GM23338 (cell line): ENCODE measurements around the gene LILRA5. TPM values are rescaled to one million over a fixed set of nuclear protein-coding genes. Genes with fewer than 3 reads are reported as not detected.

Source experiments
- ATAC-seq: fragments of 200-7000 bp; cut with Tn5 transposase; 3 replicates; pipeline ENCODE4 v1.9.1; 2020
- DNase-seq: peaks from one replicate; pipeline ENCODE4 v3.0.0-alpha.2; 2015; ENCODE audit warnings: low spot score
- H2AFZ ChIP-seq: fragments of 200-600 bp; sonication (generic); 2 replicates; pipeline ENCODE4 v1.8.0; 2016; ENCODE audit warnings: antibody characterized with exemption, mild to moderate bottlenecking, moderate library complexity
- H3F3A ChIP-seq: fragments of 200-600 bp; sonication (generic); replicated peaks from 2 replicates; pipeline ENCODE4 v1.8.0; 2017; ENCODE audit warnings: antibody characterized with exemption, mixed run types, low read depth
- H3K27ac ChIP-seq: fragments of 200-600 bp; sonication (generic); 2 replicates; pipeline ENCODE4 v1.6.1; 2016; ENCODE audit warnings: low read depth
- H3K27me3 ChIP-seq: fragments of 200-600 bp; sonication (generic); 2 replicates; pipeline ENCODE4 v1.8.0; 2016; ENCODE audit warnings: mild to moderate bottlenecking, mixed run types, moderate library complexity; ENCODE audit not compliant: insufficient read depth
- H3K36me3 ChIP-seq: fragments of 200-600 bp; sonication (generic); 2 replicates; pipeline ENCODE4 v1.8.0; 2016; ENCODE audit warnings: mild to moderate bottlenecking; ENCODE audit not compliant: insufficient read depth
- H3K4me1 ChIP-seq: fragments of 200-600 bp; sonication (generic); 2 replicates; pipeline ENCODE4 v1.8.0; 2016; ENCODE audit warnings: mild to moderate bottlenecking, moderate library complexity; ENCODE audit not compliant: insufficient read depth
- H3K4me2 ChIP-seq: fragments of 200-600 bp; sonication (generic); 2 replicates; pipeline ENCODE4 v1.7.1; 2017; ENCODE audit warnings: mixed run types
- H3K4me3 ChIP-seq: fragments of 200-600 bp; sonication (generic); 2 replicates; pipeline ENCODE4 v1.6.1; 2016; ENCODE audit warnings: mixed run types
- H3K79me2 ChIP-seq: fragments of 200-600 bp; sonication (generic); replicated peaks from 2 replicates; pipeline ENCODE4 v1.8.0; 2017; ENCODE audit warnings: mild to moderate bottlenecking; ENCODE audit not compliant: insufficient read depth
- H3K9me2 ChIP-seq: fragments of 200-600 bp; sonication (generic); 2 replicates; pipeline ENCODE4 v1.8.0; 2017; ENCODE audit not compliant: insufficient read depth
- H4K20me1 ChIP-seq: fragments of 200-600 bp; sonication (generic); replicated peaks from 2 replicates; pipeline ENCODE4 v1.8.0; 2017; ENCODE audit warnings: mild to moderate bottlenecking; ENCODE audit not compliant: insufficient read depth
- H3K27ac Mint-ChIP-seq: 2 replicates; pipeline ENCODE4 v1.8.0; 2020; ENCODE audit warnings: inconsistent platforms, mild to moderate bottlenecking, moderate library complexity, mixed read lengths
- H3K27me3 Mint-ChIP-seq: 3 replicates; pipeline ENCODE4 v1.8.0; 2022; ENCODE audit warnings: low read depth, mild to moderate bottlenecking, moderate library complexity, mixed read lengths, inconsistent platforms; ENCODE audit not compliant: insufficient read depth, poor library complexity
- H3K36me3 Mint-ChIP-seq: 3 replicates; pipeline ENCODE4 v1.8.0; 2021; ENCODE audit warnings: low read depth, mild to moderate bottlenecking, inconsistent platforms, moderate library complexity, mixed read lengths
- H3K4me1 Mint-ChIP-seq: 3 replicates; pipeline ENCODE4 v1.8.0; 2020; ENCODE audit warnings: mild to moderate bottlenecking, inconsistent platforms, mixed read lengths
- H3K4me3 Mint-ChIP-seq: 3 replicates; pipeline ENCODE4 v1.8.0; 2021; ENCODE audit warnings: moderate library complexity, mild to moderate bottlenecking, inconsistent platforms, mixed read lengths
- H3K9me3 Mint-ChIP-seq: 3 replicates; pipeline ENCODE4 v1.8.0; 2020; ENCODE audit warnings: moderate library complexity, mild to moderate bottlenecking, inconsistent platforms, mixed read lengths
- CREB1 ChIP-seq: fragments of 250-450 bp; sonication (Bioruptor Pico); IDR thresholded peaks from 2 replicates; pipeline ENCODE4 v1.5.0; 2020; ENCODE audit warnings: low read depth, mild to moderate bottlenecking, moderate library complexity
- CTCF ChIP-seq, 2 experiments: fragments of 200-600 bp in 1 of 2; sonication (generic) in 1 of 2; conservative IDR thresholded peaks; 2 replicates each; pipeline versions ENCODE4 v1.5.1 to v1.6.1; 2016 to 2017; ENCODE audit warnings: antibody characterized with exemption in 2 of 2, low read depth in 2 of 2, mild to moderate bottlenecking in 2 of 2, moderate library complexity in 1 of 2
- ETS1 ChIP-seq: IDR thresholded peaks from 2 replicates; pipeline ENCODE4 v1.6.1; 2016; ENCODE audit warnings: antibody characterized with exemption
- EZH2 ChIP-seq: fragments of 200-600 bp; sonication (generic); IDR thresholded peaks from one replicate; pipeline ENCODE4 v1.8.0; 2017; ENCODE audit warnings: antibody characterized with exemption, mild to moderate bottlenecking, low read depth; ENCODE audit not compliant: unreplicated experiment
- EZH2phosphoT487 ChIP-seq: fragments of 200-600 bp; sonication (generic); IDR thresholded peaks from one replicate; pipeline ENCODE4 v1.8.1; 2018; ENCODE audit warnings: antibody characterized with exemption; ENCODE audit not compliant: unreplicated experiment
- JUNB ChIP-seq: IDR thresholded peaks from one replicate; pipeline ENCODE4 v1.6.1; 2016; ENCODE audit warnings: antibody characterized with exemption; ENCODE audit not compliant: unreplicated experiment
- NANOG ChIP-seq: IDR thresholded peaks from 2 replicates; pipeline ENCODE4 v1.6.1; 2016; ENCODE audit warnings: antibody characterized with exemption, borderline replicate concordance
- POLR2AphosphoS5 ChIP-seq: IDR thresholded peaks from 2 replicates; pipeline ENCODE4 v1.6.1; 2016; ENCODE audit warnings: antibody characterized with exemption, low read depth
- REST ChIP-seq: IDR thresholded peaks from one replicate; pipeline ENCODE4 v1.6.1; 2018; ENCODE audit warnings: antibody characterized with exemption; ENCODE audit not compliant: unreplicated experiment
- STAT1 ChIP-seq: IDR thresholded peaks from one replicate; pipeline ENCODE4 v1.6.1; 2016; ENCODE audit warnings: antibody characterized with exemption; ENCODE audit not compliant: unreplicated experiment
- ZNF114 ChIP-seq: fragments of 250-450 bp; sonication (Bioruptor Pico); IDR thresholded peaks from 2 replicates; pipeline ENCODE4 v1.5.0; 2020; ENCODE audit warnings: mild to moderate bottlenecking, moderate library complexity
- ZNF331 ChIP-seq: fragments of 250-450 bp; sonication (Bioruptor Pico); IDR thresholded peaks from 2 replicates; pipeline ENCODE4 v1.5.0; 2020; ENCODE audit warnings: low read depth, mild to moderate bottlenecking, moderate library complexity
- ZNF462 ChIP-seq: fragments of 250-450 bp; sonication (Bioruptor Pico); IDR thresholded peaks from 2 replicates; pipeline ENCODE4 v1.5.0; 2020; ENCODE audit warnings: mild to moderate bottlenecking, moderate library complexity
- polyA plus RNA-seq: library from polyadenylated mRNA; unstranded; fragments of >200 nt; fragmentation: Nextera tagmentation; extraction: Ambion mirVana; gene quantifications from 2 replicates; pipeline ENCODE4 v1.2.1, GENCODE V29; 2016
- total RNA-seq: library from RNA; depleted of rRNA; stranded (reverse); fragments of >200 nt; shearing (Covaris generic); gene quantifications from 2 replicates; pipeline ENCODE4 v1.2.3, GENCODE V29; 2014

Gene LILRA5
- total and polyA plus RNA-seq, 2 experiments from 2014 or later, result not detected

GRCh38 chr19:54338521-54338920, 25.6 kb upstream of the LILRA5 start:
- Mint-ChIP-seq H3K4me3 (no peak overlapping the region), H3K9me3 (no peaks in the 10 kb centered on the region), H3K36me3 (no peaks in the 10 kb centered on the region; the same call in 1 of the 3 replicates), H3K4me1 (peaks cover 8% of the 10 kb centered on the region), H3K27me3 (peaks cover 7% of the 10 kb centered on the region), H3K27ac (no peak overlapping the region)
- H3K27me3 ChIP-seq, result no peaks in the 10 kb centered on the region
- no peaks in the 10 kb centered on the region for H3K79me2 ChIP-seq
- no peak overlapping the region for H3K27ac ChIP-seq
- H3K36me3 ChIP-seq, result no peaks in the 10 kb centered on the region
- no peaks in the 10 kb centered on the region for H4K20me1 ChIP-seq
- no peaks in the 10 kb centered on the region for H3F3A ChIP-seq
- no peaks in the 10 kb centered on the region for H3K9me2 ChIP-seq
- no peak for DNase-seq
- no peak overlapping the region for H2AFZ ChIP-seq
- TF ChIP-seq CTCF (conservative IDR thresholded peaks at IDR 0.05; ENCODE audit: low read depth in 2 of 2) (no peak), JUNB (no peak), EZH2phosphoT487 (no peak), ZNF114 (no peak), NANOG (no peak), STAT1 (no peak), ZNF462 (CRISPR knock-in tag) (no peak), EZH2 (no peak), ETS1 (no peak), CREB1 (no peak), REST (no peak), ZNF331 (CRISPR knock-in tag) (no peak), POLR2AphosphoS5 (no peak)
- ATAC-seq, result no peak
- no peak overlapping the region for H3K4me2 ChIP-seq
- H3K4me1 ChIP-seq, result no peaks in the 10 kb centered on the region
- H3K4me3 ChIP-seq, result no peak overlapping the region
